ENCODE measurements around the gene RAB20. TPM values are rescaled to one million over a fixed set of nuclear protein-coding genes. Genes with fewer than 3 reads are reported as not detected.
"Not testable (repeated sequence)": the region's sequence is repeated elsewhere in the genome, so short reads cannot be mapped to it uniquely, and the experiment has no call there.

Gene RAB20
- total RNA-seq, 3 donors from 2014 or later, result 1.2 to 1.4 (median 1.4) TPM

DNA sequence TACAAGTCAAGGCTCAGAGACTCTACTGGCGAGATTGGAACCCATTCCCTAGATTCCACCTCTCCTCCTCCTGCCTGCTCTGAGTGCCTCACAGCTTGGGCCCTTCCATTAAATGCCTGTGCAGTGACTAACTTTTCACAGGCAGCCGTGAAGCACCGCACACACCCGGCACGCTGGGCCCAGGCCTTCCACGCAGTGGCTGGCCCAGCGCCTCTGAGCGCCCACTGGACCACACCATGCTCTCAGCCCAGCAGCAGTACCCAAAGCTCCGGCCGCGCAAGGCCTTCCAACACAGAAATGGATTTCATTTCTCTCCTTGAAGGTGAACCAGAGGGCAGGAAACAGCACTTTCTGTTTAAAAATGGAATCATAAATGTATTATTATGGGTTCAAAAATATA lies 26.0 kb downstream of the RAB20 start:
- Mint-ChIP-seq H3K4me3 (no peak overlapping the region), H3K4me1 (ENCODE audit: low read depth) (peaks cover 6% of the 10 kb centered on the region), H3K36me3 (ENCODE audit: insufficient read depth) (no peaks in the 10 kb centered on the region), H3K27me3 (ENCODE audit: low read depth) (no peaks in the 10 kb centered on the region), H3K9me3 (no peaks in the 10 kb centered on the region)
- ATAC-seq (no peak), DNase-seq (no peak)

DNA sequence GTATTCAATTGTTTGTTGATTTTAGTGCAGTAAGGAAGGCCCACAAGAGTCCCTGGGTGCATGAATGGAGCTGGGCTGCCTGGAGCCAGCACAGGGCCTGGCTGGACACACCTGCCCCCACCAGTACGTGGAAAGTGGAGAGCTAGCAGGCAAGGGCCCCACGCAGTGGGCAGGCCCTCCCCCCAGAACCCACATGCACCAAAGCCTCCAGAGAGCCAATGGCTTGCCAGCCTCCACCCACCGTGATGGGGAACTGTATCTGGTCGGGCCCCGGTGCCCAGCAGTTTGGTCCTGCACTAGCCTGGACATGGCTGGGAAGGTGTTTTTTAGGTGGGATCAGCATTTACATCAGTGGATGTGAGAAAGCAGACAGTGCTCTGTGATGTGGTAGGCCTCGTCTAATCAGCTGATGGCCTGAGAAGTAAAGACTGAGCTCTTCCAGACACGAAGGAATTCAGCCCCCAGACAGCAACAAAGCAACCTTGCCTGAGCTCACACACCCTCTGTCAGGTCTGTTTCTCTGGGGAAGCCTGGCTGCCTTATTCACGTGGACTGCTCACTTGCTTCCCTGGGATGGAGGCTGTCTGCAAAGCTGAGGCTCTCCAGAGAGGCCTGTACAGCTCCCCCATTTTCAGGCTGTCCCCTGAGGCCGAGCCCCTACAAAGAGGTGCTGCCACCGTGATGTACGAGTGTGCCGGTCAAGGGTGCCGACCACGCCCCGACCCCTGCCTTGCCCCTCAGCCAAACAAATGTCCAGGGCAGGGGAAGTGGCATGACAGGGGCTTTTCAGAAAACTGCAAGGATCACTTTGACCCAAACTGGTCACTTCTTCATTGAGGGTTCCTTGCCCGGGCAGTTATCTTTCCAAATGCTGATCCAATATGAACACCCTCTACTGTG lies 27.5 kb downstream of the RAB20 start:
- H3K36me3 Mint-ChIP-seq (ENCODE audit: insufficient read depth), result no peaks in the 10 kb centered on the region
- peaks cover 6% of the 10 kb centered on the region for H3K4me1 Mint-ChIP-seq (ENCODE audit: low read depth)
- H3K9me3 Mint-ChIP-seq, result no peaks in the 10 kb centered on the region
- no peak overlapping the region for H3K4me3 Mint-ChIP-seq
- ATAC-seq (no peak), DNase-seq (no peak)
- H3K27me3 Mint-ChIP-seq (ENCODE audit: low read depth), result no peaks in the 10 kb centered on the region

DNA sequence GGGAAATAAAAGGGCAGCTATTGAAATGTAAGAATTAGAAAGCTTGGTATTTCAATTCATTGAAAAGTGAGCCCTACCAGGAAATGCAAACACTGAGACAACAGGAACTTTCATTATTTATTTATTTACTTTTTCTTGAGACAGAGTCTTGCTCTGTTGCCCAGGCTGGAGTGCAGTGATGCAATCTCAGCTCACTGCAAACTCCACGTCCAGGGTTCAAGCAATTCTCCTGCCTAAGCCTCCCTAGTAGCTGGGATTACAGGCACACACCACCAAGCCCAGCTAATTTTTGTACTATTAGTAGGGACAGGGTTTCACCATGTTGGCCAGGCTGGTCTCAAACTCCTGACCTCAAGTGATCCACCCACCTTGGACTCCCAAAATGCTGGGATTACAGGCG lies 29.3 kb downstream of the RAB20 start:
- H3K4me3 Mint-ChIP-seq; H3K4me1 Mint-ChIP-seq (ENCODE audit: low read depth); DNase-seq; H3K27me3 Mint-ChIP-seq (ENCODE audit: low read depth); H3K9me3 Mint-ChIP-seq; ATAC-seq; H3K36me3 Mint-ChIP-seq (ENCODE audit: insufficient read depth): not testable (repeated sequence)

DNA sequence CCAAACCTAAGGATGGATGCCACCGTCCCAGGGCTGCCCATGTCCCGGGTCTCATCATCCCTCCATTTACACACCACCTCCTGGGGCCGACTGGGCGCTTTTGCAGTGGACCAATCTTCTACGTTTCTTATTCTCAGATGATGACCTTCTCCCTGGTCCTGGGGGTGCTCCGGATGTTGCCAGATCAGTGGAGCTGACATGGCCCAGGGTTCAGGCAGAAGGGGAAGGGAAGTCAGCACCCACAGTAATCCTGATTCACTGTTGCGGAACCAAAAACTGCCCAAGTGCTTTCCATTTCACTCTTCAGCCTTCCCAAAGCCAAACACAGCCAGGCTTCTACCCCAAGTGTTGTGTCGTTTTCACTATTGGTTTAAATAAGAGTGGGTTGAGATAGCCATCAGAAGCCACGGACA lies 29.8 kb downstream of the RAB20 start:
- no peak overlapping the region for H3K4me3 Mint-ChIP-seq
- ATAC-seq, result no peak
- peaks cover 4% of the 10 kb centered on the region for H3K4me1 Mint-ChIP-seq (ENCODE audit: low read depth)
- H3K9me3 Mint-ChIP-seq, result no peaks in the 10 kb centered on the region
- H3K27me3 Mint-ChIP-seq (ENCODE audit: low read depth), result no peaks in the 10 kb centered on the region
- DNase-seq, result no peak
- H3K36me3 Mint-ChIP-seq (ENCODE audit: insufficient read depth), result no peaks in the 10 kb centered on the region

DNA sequence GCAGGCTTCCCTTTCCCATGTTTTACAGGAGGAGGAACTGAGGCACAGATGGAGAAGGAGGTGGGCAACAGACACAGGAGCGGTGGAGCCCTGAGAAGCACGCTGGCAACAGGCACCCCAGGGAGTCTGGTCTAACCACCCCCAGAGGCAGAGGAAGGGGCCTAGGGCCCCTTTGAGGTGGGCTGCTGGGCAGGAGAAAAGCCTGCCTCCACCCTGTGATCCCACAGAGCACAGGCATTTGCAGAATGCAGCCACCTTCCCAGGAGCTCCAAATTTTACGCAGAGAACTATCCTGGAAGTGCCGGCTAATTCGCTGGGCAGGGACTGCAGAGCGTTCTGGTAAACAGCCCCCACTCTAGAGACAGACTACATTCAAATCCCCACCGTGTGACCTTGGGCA lies 30.4 kb downstream of the RAB20 start:
- Mint-ChIP-seq H3K4me1 (ENCODE audit: low read depth) (peaks cover 5% of the 10 kb centered on the region), H3K36me3 (ENCODE audit: insufficient read depth) (no peaks in the 10 kb centered on the region), H3K9me3 (no peaks in the 10 kb centered on the region), H3K27me3 (ENCODE audit: low read depth) (no peaks in the 10 kb centered on the region), H3K4me3 (no peak overlapping the region)
- ATAC-seq (no peak), DNase-seq (no peak)

DNA sequence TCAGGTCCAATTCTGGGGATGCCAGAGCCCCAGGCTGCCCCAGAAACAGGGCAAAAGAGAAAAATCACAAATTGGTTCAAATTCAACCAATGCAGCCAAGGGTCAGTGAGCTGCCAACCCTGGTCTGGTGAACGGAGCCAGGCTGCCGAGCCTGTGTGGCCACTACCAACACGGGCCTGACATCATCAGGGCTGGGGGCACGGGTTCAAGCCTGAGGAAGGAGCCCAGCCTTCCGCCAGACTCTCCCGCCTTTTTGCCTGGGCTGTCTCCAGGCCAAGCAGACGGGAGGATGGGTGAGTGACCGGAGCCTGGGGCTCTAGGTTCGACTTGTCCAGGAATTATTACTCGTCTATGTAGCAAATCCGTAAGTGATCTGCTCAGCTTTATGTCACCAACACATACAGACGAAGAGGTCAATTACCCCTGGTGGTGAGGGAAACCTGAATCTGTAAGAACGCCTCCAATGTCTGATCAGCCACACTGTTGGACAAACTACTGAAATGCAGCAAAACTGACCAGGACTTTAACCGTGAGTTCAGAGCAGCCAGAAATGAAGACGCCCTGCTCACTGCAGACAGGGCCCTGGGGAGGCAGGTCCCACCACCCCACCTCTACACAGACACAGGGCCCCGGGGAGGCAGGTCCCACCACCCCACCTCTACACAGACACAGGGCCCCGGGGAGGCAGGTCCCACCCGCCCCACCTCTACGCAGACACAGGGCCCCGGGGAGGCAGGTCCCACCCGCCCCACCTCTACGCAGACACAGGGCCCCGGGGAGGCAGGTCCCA lies 31.8 kb downstream of the RAB20 start:
- DNase-seq (no peak), ATAC-seq (no peak)
- no peaks in the 10 kb centered on the region for H3K36me3 Mint-ChIP-seq (ENCODE audit: insufficient read depth)
- H3K27me3 Mint-ChIP-seq (ENCODE audit: low read depth), result no peaks in the 10 kb centered on the region
- no peak overlapping the region for H3K4me3 Mint-ChIP-seq
- no peaks in the 10 kb centered on the region for H3K9me3 Mint-ChIP-seq
- peaks cover 19% of the 10 kb centered on the region for H3K4me1 Mint-ChIP-seq (ENCODE audit: low read depth)

DNA sequence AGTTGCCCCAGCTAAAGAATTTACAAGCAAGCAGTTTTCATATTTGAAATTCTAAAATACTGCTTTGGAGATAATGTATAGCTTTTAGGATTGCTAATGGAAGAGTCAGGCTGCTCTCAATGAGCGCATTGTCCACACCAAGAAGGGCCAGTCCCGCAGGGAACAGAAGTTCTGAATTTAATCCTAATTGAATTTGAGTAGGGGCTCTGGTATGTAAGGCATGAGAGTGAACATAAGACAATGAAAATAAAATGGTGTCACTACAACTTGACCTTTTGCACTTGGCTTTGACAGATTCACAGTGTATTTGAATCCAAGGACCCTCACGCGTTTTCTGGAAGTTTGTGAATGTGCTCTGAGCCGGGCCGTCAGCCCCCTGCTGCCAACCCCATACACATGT lies 32.6 kb downstream of the RAB20 start:
- no peak overlapping the region for H3K4me3 Mint-ChIP-seq
- no peak for ATAC-seq
- H3K36me3 Mint-ChIP-seq (ENCODE audit: insufficient read depth), result no peaks in the 10 kb centered on the region
- H3K4me1 Mint-ChIP-seq (ENCODE audit: low read depth), result peaks cover 27% of the 10 kb centered on the region
- H3K9me3 Mint-ChIP-seq, result no peaks in the 10 kb centered on the region
- no peak for DNase-seq
- H3K27me3 Mint-ChIP-seq (ENCODE audit: low read depth), result no peaks in the 10 kb centered on the region

DNA sequence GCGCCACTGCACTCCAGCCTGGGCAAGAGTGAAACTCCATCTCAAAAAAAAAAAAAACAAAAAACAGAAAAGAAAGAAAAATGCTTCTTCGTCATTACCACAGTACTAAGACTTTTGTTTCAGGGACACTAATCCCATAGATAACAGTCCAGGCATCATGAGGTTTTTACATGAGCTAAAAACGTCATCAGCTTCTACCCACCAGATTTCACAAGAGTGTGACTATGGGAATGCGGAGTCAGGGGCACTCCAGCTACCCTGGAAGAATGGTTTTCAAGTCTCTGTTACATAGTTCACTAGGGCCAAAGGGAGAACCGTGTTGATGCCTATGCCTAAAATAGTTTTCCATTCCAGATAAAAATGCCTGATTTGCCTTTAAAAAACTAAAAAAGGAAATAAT lies 33.2 kb downstream of the RAB20 start:
- no peak for DNase-seq
- ATAC-seq, result no peak
- H3K9me3 Mint-ChIP-seq, result no peaks in the 10 kb centered on the region
- peaks cover 27% of the 10 kb centered on the region for H3K4me1 Mint-ChIP-seq (ENCODE audit: low read depth)
- H3K27me3 Mint-ChIP-seq (ENCODE audit: low read depth), result no peaks in the 10 kb centered on the region
- no peak overlapping the region for H3K4me3 Mint-ChIP-seq
- no peaks in the 10 kb centered on the region for H3K36me3 Mint-ChIP-seq (ENCODE audit: insufficient read depth)

DNA sequence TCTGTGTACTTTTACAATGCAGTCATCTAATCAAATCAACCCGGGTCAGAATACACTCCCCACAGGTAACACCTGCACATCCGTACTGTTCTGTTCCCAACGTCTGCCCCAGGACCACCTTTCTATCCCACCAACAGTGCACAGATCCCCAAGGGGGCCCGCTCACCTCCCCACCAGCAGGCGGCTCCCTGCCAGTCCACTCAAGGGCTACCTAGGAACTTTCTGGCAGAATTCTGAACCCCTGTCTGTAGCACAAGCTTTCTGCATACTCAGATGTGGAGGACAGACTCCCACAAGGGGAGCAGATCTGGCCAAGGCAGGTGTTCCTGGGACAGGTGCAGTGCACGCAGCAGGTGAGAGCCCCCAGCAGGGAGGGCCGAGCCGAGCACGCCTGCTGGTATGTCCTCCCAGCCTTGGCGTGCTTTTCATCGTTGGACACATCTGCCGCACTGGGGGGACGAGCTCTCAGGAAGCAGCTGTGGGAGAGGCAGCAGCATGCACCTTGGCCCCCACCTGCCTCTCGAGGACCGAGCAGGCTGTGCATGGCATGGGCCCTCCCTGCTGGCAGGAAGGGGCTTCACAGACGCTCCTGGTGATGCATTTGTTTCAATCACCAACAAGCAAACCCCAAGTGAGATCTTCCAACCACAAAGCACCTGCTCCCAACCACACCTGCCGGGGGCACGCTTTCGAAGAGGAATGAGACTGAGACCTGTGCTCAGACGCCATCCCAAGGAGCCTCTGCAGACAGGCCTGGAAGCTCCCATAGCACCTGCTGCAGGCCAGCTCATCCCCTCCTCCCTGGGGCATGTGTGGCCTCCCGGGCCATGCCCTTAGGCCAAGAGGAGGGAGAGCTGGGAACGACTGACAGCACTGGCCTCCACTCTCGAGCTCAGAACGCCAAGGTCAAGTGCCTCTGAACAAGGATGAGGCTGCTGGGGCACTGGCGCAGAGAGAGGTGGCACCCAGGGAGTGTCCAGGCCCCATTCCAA lies 35.9 kb downstream of the RAB20 start:
- DNase-seq, result no peak
- Mint-ChIP-seq H3K4me1 (ENCODE audit: low read depth) (peaks cover 27% of the 10 kb centered on the region), H3K27me3 (ENCODE audit: low read depth) (no peaks in the 10 kb centered on the region), H3K9me3 (no peaks in the 10 kb centered on the region), H3K36me3 (ENCODE audit: insufficient read depth) (no peaks in the 10 kb centered on the region), H3K4me3 (no peak overlapping the region)
- ATAC-seq, result peak in 1 of 2 donors; percentile 37

DNA sequence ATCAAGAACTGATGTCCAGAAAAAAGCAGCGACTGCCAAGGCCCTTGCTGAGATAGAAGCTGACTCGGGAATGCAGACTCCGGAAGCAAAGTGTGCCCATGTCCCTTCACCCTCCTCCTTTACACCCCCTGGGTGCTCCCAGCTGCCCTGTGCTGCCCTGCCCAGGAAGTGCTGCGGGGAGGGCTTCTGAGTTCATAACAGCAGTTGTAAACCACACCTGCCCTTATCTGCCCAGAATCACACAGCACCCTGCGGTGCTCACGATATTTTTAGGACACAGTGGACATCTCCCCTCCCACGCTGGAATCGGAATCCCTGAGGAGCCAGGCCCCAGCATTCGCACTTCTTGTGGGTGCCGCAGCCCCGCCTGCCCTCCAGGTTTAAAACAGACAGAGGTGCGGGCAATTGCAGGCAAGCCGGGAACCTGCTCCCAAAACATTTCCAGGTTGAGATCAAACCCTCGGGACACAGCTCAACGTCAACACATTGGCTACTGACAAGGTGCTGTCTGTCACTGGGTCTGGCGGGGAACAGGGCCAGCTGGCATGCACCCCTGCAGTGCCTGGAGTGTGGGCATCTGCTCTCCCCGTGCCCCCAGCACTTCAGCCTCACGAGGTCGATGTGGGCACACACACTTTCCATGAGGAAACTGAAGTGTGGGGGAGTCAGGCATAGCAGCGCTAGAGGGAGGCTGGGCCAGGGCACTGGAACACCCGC lies 36.8 kb downstream of the RAB20 start:
- Mint-ChIP-seq H3K4me3 (peak overlapping the region; percentile 37), H3K27me3 (ENCODE audit: low read depth) (peaks cover 1% of the 10 kb centered on the region), H3K36me3 (ENCODE audit: insufficient read depth) (no peaks in the 10 kb centered on the region), H3K9me3 (no peaks in the 10 kb centered on the region), H3K4me1 (ENCODE audit: low read depth) (peaks cover 27% of the 10 kb centered on the region)
- DNase-seq (no peak), ATAC-seq (peak in 1 of 2 donors; percentile 41)

DNA sequence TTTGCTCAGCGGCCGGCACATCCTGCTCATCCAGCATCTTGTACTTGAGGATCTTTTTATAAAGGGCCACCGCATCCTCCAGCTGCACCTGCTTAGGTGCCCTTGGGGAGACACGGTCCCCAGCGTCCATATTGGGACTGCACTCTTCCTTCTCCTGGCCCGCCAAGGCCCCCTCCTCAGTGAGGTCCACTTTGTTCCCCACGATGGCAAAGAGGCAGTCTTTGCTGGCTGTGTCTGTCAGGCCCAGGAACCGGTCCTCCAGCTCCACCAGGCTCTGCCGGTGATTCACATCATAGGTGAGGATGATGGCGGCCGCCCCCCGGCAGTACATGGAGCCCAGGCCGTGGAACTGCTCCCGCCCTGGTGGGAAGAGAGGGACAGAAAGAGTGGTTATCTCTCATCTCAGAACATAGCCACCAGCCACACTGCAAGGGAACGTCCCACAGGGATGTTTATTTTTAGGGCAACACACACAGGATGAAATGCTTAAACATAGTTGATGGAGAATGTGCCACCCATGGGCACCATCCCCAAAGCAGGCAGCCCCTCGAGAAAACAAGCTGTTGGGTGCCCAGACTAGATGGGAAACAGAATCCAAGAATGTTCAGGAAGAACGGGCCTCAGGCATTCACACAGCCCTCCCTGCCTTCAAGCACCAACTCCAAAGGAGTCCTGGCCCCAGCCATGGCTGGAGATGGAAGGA lies 37.5 kb downstream of the RAB20 start:
- H3K9me3 Mint-ChIP-seq, result no peaks in the 10 kb centered on the region
- no peak for ATAC-seq
- no peak for DNase-seq
- peaks cover 2% of the 10 kb centered on the region for H3K27me3 Mint-ChIP-seq (ENCODE audit: low read depth)
- peak overlapping the region; percentile 13 for H3K4me3 Mint-ChIP-seq
- H3K4me1 Mint-ChIP-seq (ENCODE audit: low read depth), result peaks cover 27% of the 10 kb centered on the region
- no peaks in the 10 kb centered on the region for H3K36me3 Mint-ChIP-seq (ENCODE audit: insufficient read depth)

DNA sequence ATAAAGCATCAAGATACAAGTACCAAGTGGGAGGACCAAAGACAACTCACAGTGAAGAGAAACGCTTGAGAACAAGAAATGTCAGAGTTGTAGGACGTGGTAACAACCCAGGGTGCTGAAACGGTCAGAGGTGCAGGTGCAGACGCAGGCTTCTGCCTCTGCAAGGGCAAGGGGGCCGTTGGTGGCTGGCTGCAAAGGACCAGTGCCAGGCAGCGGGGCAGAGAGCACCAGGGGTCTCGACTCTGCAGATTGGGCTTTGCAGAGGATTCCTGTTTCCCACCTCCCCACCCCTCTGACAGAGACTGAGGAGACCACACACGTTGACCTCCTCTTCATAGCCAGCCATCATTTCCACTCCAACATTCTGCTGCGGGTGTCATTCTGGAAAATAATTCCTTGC lies 38.3 kb downstream of the RAB20 start:
- no peak for DNase-seq
- H3K9me3 Mint-ChIP-seq, result no peaks in the 10 kb centered on the region
- no peak for ATAC-seq
- H3K36me3 Mint-ChIP-seq (ENCODE audit: insufficient read depth), result no peaks in the 10 kb centered on the region
- H3K27me3 Mint-ChIP-seq (ENCODE audit: low read depth), result peaks cover 2% of the 10 kb centered on the region
- H3K4me3 Mint-ChIP-seq, result no peak overlapping the region
- peaks cover 27% of the 10 kb centered on the region for H3K4me1 Mint-ChIP-seq (ENCODE audit: low read depth)

DNA sequence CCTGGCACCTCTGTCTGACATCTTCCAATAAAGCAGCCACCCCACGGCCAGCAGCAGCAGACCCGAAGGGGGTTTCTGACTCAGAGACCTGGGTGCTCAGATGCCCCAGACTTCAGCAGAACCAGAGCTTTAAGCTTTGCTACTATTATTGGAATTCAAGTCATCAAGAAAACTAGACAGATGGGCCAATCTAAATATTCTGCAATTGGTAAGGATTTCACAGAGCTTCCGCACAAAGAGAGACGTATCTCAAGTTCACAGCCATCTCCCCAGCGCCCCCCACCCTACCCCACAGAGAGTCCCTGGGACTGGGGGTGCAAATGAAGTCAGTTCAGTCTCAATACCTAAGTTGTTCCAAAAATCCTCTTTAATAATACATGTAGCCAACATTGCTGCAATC lies 38.8 kb downstream of the RAB20 start:
- Mint-ChIP-seq H3K4me1 (ENCODE audit: low read depth) (peaks cover 27% of the 10 kb centered on the region), H3K27me3 (ENCODE audit: low read depth) (peaks cover 2% of the 10 kb centered on the region), H3K36me3 (ENCODE audit: insufficient read depth) (no peaks in the 10 kb centered on the region), H3K4me3 (no peak overlapping the region), H3K9me3 (no peaks in the 10 kb centered on the region)
- no peak for ATAC-seq
- no peak for DNase-seq
